ENCODE data around the gene TMCO5A.

TMCO5A gene

DNA sequence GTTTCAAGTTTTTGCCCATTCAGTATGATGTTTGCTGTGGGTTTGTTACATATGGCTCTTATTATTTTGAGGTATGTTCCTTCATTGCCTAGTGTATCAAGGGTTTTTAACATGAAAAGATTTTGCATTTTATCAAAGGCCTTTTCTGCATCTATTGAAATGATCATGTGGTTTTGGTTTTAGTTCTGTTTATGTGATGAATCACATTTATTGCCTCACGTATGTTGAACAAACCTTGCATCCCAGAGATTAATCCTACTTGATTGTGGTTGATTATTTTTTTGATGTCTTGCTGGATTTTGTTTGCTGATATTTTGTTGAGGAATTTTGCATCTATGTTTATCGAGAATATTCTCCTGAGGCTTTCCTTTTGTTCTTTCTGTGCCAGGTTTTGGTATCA, 39.4 kb downstream of the TMCO5A start:
- DNase-seq (ENCODE audit: low spot score): no peak

DNA sequence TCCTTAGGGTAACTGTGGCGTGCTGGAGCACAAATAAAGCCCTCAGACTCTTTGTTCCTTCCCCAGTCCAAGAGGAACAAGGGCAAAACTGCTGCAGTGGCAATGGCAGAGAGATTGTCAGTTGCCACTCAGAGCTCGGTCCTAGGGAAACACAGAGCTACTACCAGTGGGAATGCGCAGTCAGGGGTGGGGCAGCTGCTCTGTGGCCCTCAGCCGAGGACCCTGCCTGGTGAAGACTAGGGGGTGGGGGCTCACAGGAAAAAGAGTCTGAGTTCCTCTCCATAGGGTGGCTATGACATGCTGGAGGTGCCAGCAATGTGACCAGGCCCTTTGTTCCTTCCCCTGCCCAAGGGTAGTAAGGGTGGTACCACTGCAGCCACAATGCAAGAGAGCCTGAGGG, 43.8 kb downstream of the TMCO5A start:
- DNase-seq (ENCODE audit: low spot score): no peak

DNA sequence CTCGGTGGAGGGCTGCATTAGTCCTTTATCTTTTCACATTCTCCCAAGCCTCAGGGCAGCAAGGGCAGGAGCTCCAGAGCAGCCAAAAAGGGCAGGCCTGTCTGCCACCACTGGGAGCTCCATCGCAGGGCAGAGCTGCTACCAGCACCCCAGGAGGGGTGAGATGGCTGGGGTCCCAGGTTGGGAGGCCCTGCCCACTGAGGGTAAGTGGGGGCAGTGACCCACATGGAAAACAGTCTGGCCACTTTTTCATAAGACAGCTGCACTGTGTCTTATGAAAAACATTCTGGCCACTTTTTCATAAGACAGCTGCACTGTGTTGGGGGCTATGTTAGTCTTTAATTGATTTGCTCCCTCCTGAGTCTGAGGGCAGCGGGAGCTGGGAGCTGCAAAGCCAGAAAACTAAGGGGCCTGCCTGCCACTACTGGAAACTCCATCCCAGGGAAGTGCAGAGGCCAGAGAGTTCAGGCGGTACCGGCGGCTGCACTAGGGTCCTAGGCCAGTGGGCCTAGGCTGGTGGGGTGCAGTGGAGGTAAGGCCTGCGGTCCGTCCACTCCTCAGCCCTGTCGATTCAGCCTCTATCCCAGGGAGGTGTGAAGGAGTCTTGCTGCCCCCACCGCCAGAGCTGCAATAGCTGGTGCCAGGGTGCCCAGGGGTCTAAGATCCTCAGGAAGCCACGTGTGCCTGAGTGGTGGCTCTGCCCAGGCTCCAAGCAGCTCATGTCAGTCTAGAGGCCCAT, 45.4 kb downstream of the TMCO5A start:
- DNase-seq (ENCODE audit: low spot score): no peak

DNA sequence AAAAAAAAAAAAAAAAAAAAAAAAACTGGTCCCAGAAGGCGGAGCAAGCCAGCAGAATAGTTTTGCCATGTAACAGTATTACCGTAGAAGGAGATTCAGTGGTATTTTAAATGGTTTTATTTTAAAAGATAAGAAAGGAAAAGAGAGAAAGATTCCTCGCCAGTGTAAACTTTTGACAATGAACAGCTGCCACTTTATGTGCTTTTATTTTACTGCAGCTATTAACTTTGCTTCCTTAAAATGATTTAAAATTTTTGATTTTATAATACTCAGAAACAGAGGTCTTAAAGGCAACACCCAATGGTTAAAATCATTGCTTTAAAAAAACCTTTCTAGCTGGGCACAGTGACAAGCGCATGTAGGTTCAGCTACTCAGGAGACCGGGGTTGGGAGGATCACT, 46.8 kb downstream of the TMCO5A start:
- DNase-seq (ENCODE audit: low spot score): no peak

DNA sequence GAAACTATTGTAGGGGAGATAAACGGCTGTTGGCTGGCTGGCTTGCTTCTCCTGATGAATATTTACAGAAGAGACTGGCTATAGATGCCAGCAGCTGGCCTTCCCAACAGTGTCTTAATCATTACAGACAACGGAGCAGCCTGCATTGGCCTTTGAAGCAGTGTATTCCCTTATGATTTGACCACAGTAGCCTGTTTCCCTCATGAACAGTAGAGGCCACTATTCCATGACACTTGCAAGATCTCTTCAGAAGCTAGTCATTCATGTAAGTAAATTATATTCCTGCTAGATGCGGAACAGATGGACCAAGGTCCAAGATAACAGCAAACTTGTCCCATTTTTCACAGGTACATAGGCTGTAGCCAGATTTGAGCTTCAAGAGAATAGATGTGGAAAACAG, 47.3 kb downstream of the TMCO5A start:
- DNase-seq (ENCODE audit: low spot score): peak; percentile 34

DNA sequence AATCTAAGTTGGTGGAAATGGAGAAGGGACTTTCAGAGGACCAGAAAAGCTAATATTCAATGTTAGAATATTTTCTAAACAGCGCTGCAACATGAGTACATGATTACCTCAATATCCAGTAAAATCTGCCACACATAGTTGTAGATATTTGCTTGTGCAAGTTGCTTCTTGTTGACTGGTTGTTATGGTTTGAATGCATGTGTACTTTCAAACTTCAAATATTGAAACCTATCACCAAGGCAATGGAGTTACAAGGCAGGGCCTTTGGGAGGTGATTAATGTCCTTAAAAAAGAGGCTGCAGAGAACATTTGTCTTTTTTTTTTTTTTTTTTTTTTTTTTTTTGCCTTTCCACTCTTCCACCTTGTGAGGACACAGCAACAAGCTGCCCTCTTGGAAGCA, 49.9 kb downstream of the TMCO5A start:
- DNase-seq (ENCODE audit: low spot score): no peak

DNA sequence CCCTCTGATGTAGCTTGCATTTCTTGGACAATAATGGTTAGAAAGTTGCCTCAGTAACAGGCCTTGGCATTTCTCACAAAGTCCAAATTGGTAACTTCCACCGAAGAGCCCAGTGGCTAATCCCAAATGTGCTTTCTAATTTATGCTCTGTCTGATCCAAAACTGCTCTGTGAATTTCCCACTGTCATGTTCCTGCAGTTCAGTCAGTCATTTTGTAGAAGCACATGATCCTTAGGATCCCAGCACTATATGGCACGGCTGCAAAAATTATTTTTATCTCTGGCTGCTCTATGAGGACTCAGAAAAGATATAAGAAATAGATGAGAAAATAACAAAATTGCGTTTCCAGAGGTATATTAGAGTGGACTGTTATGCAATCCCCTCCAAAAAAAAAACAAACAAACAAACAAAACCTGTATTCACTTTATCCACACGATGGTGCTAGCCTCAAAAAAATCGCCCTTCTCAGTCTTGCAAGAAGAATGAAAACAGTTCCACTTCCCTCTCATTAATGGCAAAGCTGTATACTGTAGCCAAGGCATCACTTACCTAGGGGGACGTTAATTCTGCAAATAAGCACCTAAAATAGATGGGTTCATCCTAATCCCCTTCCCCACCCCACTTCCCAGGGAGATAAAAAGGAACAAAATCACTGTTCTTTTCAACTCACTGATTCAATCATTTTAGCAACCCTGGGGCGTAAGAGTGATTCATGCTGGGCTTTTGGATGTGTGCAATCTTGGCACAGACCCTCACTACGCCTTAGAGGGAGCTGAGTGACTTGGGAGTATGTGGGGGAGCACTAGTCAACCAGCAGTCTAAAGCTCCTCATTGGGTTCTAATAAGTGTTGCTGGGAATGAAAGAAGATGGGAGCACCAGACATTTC, 61.3 kb downstream of the TMCO5A start:
- DNase-seq (ENCODE audit: low spot score): peak; percentile 85

Measured in NAMALWA (cell line).